ENCODE results near the gene ATG12. TPM values are rescaled to one million over a fixed set of nuclear protein-coding genes. Genes with fewer than 3 reads are reported as not detected.

The ATG12 gene
- total and polyA plus RNA-seq, 4 donors = 14.8 to 43.1 (median 24.1) TPM

DNA sequence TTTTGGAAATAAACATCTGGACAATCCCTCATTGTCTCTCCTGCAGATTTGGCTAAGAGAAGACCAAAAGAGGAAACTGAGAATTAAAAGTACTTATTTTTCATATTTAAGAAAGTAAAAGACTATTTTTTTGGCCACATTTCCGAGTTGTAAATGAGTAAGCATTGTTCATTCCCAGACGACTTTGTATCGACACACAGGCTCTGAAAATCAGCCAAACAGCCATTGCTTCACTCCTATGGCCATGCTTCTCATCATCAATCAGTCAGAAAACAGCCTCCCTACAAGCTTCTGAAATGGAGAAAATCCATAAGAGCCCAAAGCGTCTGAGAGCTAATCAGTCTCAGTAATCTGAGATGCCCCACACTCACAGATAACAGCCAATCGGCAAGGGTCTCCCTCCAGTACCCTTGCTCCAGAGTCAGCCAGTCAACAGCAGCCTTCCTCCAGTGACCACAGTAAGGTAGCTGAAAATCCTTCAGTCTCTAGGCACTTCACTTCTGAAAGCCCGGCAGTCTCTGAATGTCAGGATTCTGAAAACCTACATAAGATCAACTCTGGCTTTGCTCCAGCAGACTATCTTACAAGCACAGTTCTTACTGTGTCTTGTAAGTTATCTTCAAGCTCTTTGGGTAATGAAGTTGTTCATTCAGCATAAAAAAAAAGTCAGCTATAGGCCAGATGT, 55.8 kb downstream of the ATG12 start:
- no peak overlapping the region for H3K4me3 ChIP-seq (ENCODE audit: low read depth in 1 of 3, low read length in 3 of 3)
- no peak overlapping the region for H3K27ac ChIP-seq (ENCODE audit: low read depth in 1 of 2, low read length in 2 of 2)
- peaks cover 0 to 14% (median 6%) of the 10 kb centered on the region in 4 donors for H3K4me1 ChIP-seq (ENCODE audit: control insufficient read depth in 4 of 4, insufficient read depth in 4 of 4, low read length in 3 of 4)
- H3K9ac ChIP-seq (ENCODE audit: low read depth in 1 of 2, low read length in 2 of 2) = no peak overlapping the region
- TF ChIP-seq NR2F2 (IDR thresholded peaks at IDR 0.05) (no peak), YY1 (IDR thresholded peaks at IDR 0.05) (no peak), FOXA1 (IDR thresholded peaks at IDR 0.05) (no peak), RAD21 (IDR thresholded peaks at IDR 0.05) (no peak), TAF1 (conservative IDR thresholded peaks at IDR 0.05) (no peak), ZBTB33 (IDR thresholded peaks at IDR 0.05) (no peak), FOXA2 (IDR thresholded peaks at IDR 0.05) (no peak), HNF4A (conservative IDR thresholded peaks at IDR 0.05) (no peak)
- no peaks in the 10 kb centered on the region for H3K36me3 ChIP-seq (ENCODE audit: control insufficient read depth in 4 of 4, insufficient read depth in 3 of 4, low read depth in 1 of 4, low read length in 3 of 4)
- H3K27me3 ChIP-seq (ENCODE audit: control insufficient read depth in 4 of 4, insufficient read depth in 4 of 4, low read length in 3 of 4) = no peaks in the 10 kb centered on the region
- no peaks in the 10 kb centered on the region for H3K9me3 ChIP-seq (ENCODE audit: control insufficient read depth in 4 of 4, low read length in 3 of 4)
- 43% methylated on average over 6 of the region's 6 CpGs for WGBS
- DNase-seq (ENCODE audit: low spot score) = no peak

DNA sequence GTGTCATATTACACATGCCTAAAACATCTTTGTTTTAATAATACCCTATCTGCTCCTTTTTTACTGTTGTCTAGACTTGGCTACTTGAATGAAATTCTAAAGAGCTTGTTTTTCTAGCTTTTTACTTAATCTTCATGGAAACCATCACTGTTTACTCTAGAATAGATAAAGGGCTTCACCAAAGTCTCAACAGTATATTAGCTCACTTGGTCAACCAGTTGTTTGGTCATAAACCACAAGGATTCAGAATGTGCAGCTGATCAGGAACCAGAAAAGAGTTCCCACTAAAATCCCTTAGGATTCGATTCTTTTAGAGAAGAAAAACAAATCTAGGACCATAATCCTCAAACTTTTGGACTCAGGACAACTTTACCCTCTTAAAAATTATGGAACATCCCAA, 62.9 kb downstream of the ATG12 start:
- Histone ChIP-seq H3K27ac (ENCODE audit: low read depth in 1 of 2, low read length in 2 of 2) (no peak overlapping the region), H3K9ac (ENCODE audit: low read depth in 1 of 2, low read length in 2 of 2) (no peak overlapping the region), H3K4me3 (ENCODE audit: low read depth in 1 of 3, low read length in 3 of 3) (no peak overlapping the region), H3K36me3 (ENCODE audit: control insufficient read depth in 4 of 4, insufficient read depth in 3 of 4, low read depth in 1 of 4, low read length in 3 of 4) (no peaks in the 10 kb centered on the region), H3K4me1 (ENCODE audit: control insufficient read depth in 4 of 4, insufficient read depth in 4 of 4, low read length in 3 of 4) (peaks cover 0 to 7% (median 3%) of the 10 kb centered on the region in 4 donors), H3K9me3 (ENCODE audit: control insufficient read depth in 4 of 4, low read length in 3 of 4) (no peaks in the 10 kb centered on the region), H3K27me3 (ENCODE audit: control insufficient read depth in 4 of 4, insufficient read depth in 4 of 4, low read length in 3 of 4) (no peaks in the 10 kb centered on the region)
- WGBS = 79% methylated on average over 1 of the region's 1 CpG
- DNase-seq (ENCODE audit: low spot score) = no peak
- TF ChIP-seq, protein P1, sequence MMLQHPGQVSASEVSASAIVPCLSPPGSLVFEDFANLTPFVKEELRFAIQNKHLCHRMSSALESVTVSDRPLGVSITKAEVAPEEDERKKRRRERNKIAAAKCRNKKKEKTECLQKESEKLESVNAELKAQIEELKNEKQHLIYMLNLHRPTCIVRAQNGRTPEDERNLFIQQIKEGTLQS (IDR thresholded peaks at IDR 0.05) = no peak
- TF ChIP-seq FOXA2 (IDR thresholded peaks at IDR 0.05) (no peak), JUND (IDR thresholded peaks at IDR 0.05) (no peak), MAX (IDR thresholded peaks at IDR 0.05) (no peak)

Other genes with a start within 250 kb of the ATG12 start
- gene TICAM2, start 239.1 kb downstream of the ATG12 start, total RNA-seq = 1 to 10 TPM in 1 of 2 donors, under 1 TPM in 1; 0.59 to 1.3 TPM
- gene TICAM2, start 239.1 kb downstream of the ATG12 start, polyA plus RNA-seq = 1 to 10 TPM in 1 of 2 donors, under 1 TPM in 1; 0.50 to 1.5 TPM
- gene TMED7, start 215.5 kb downstream of the ATG12 start, total RNA-seq = 100 to 1,000 TPM in 1 of 2 donors, 10 to 100 TPM in 1; 77.0 to 140 TPM
- 10 to 100 TPM; 43.4 to 54.5 TPM for gene TMED7, start 215.5 kb downstream of the ATG12 start, polyA plus RNA-seq
- gene CDO1, start 24.9 kb downstream of the ATG12 start, total RNA-seq = 100 to 1,000 TPM; 212 to 472 TPM
- gene CDO1, start 24.9 kb downstream of the ATG12 start, polyA plus RNA-seq = 100 to 1,000 TPM; 106 to 270 TPM
- gene AP3S1, start 370 bp upstream of the ATG12 start, total RNA-seq = 10 to 100 TPM; 40.4 to 41.5 TPM
- gene AP3S1, start 370 bp upstream of the ATG12 start, polyA plus RNA-seq = 10 to 100 TPM; 32.7 to 52.7 TPM
- gene LVRN, start 120.9 kb upstream of the ATG12 start, total RNA-seq = under 1 TPM in 1 of 2 donors, not detected in 1; 0.17 TPM
- gene LVRN, start 120.9 kb upstream of the ATG12 start, polyA plus RNA-seq = under 1 TPM; 0.05 to 0.11 TPM
- gene ARL14EPL, start 190.9 kb upstream of the ATG12 start, total RNA-seq = not detected
- not detected for gene ARL14EPL, start 190.9 kb upstream of the ATG12 start, polyA plus RNA-seq
- 10 to 100 TPM; 22.3 to 30.5 TPM for gene COMMD10, start 243.5 kb upstream of the ATG12 start, total RNA-seq
- gene COMMD10, start 243.5 kb upstream of the ATG12 start, polyA plus RNA-seq = 10 to 100 TPM in 1 of 2 donors, 1 to 10 TPM in 1; 8.9 to 16.3 TPM

Measured in liver (tissue), 9 donors.